HG02678 (cell line): ENCODE measurements around the gene HSPA5.
"Not testable (repeated sequence)": the region's sequence is repeated elsewhere in the genome, so short reads cannot be mapped to it uniquely, and the experiment has no call there.

Experiments used
- ATAC-seq: cut with Tn5 transposase; IDR thresholded peaks from one replicate; pipeline ENCODE4 v1.9.1; 2021; ENCODE audit warnings: mild to moderate bottlenecking, moderate library complexity; ENCODE audit not compliant: unreplicated experiment

Gene HSPA5

GRCh38 chr9:125243792-125244260, 2.7 kb upstream of the HSPA5 start:
- ATAC-seq, result no peak

- ATAC-seq, result no peak
Measured at GRCh38 chr9:125241863-125242739, 958 bp upstream of the HSPA5 start.

GRCh38 chr9:125240649-125240999, 519 bp downstream of the HSPA5 start:
- ATAC-seq, result peak; percentile 2

DNA sequence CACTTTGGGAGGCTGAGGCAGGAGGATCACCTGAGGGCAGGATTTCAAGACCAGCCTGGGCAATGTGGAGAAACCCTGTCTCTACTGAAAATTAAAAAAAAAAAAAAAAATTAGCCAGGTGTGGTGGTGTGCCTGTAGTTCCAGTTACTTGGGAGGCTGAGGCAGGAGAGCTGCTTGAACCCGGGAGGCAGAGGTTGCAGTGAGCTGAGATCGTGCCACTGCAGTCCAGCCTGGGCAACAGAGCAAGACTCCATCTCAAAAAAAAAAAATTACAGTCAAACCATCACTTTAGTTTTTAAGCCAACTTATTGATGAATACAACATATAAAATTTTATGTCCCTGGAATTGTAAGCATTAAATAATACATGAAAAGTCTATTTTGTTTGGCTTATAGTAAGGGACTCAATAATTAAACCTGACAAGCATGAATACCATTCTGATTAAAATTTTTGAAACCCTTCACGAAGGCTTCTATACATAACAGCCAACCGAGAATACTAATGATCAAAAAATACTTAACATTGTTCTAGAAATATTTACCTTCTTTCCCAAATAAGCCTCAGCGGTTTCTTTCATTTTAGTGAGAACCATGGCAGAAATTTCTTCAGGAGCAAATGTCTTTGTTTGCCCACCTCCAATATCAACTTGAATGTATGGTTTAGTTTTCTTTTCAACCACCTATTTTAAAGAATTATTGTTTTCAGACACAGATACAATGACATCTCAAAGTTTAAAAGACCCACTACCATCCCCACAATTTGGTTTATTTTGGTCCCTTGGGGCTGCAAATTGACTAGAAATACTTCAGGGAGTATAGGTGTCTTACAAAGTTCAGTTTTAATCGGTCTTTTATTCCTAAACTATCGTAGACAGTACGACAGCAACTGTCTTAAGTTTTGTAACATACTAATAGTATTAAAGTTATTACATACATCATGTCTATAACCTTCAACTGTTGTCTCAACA, 1.2 kb downstream of the HSPA5 start:
- ATAC-seq, result no peak

GRCh38 chr9:125238915-125239446, 2.2 kb downstream of the HSPA5 start:
- no peak for ATAC-seq

DNA sequence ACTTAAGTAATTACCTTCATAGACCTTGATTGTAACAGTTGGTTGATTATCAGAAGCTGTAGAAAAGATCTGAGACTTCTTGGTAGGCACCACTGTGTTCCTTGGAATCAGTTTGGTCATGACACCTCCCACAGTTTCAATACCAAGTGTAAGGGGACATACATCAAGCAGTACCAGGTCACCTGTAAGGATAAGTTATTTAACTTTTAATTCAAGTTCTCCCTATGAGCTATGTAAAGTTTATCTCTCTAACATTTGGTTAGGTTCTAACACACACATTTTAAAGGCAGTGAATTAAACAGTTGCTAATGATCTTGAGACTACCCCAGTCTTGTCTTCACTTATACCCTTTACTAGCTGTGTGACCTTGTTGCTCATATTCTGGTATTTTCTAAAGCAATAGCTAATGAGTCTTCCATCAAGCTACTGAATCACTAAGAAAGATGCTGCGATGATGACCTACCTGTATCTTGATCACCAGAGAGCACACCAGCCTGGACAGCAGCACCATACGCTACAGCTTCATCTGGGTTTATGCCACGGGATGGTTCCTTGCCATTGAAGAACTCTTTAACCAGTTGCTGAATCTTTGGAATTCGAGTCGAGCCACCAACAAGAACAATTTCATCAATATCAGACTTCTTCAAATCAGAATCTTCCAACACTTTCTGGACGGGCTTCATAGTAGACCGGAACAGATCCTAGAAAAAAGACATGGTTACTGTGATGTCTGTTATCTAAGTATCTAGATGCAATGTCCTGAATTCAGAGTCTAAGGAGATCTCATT, 2.8 kb downstream of the HSPA5 start:
- ATAC-seq, result no peak

DNA sequence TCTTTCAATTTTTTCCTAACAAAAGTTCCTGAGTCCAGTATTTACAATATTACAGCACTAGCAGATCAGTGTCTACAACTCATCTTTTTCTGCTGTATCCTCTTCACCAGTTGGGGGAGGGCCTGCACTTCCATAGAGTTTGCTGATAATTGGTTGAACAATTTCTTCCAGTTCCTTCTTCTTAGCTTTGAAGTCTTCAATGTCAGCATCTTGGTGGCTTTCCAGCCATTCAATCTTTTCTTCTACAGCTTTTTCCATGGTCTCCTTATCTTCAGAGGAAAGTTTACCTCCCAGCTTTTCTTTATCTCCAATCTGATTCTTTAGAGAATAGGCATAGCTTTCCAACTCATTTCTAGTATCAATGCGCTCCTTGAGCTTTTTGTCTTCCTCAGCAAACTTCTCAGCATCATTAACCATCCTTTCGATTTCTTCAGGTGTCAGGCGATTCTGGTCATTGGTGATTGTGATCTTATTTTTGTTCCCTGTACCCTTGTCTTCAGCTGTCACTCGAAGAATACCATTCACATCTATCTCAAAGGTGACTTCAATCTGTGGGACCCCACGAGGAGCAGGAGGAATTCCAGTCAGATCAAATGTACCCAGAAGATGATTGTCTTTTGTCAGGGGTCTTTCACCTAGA, 4.5 kb downstream of the HSPA5 start:
- not testable (repeated sequence) for ATAC-seq

GRCh38 chr9:125235804-125236519, 5.2 kb downstream of the HSPA5 start:
- no peak for ATAC-seq

DNA sequence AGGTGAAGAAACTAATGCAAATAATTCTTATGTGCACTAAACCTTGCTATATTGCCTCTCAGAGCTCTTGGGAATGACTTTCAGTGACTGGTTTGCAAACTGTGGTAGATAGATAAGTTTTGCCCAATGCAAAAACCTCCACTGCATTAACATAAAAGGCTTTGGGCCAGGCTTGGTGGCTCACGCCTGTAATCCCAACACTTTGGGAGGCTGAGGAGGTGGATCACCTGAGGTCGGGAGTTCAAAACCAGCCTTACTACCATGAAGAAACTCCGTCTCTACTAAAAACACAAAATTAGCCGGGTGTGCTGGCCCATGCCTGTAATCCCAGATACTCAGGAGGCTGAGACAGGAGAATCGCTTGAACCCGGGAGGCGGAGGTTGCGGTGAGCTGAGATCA, 7.0 kb downstream of the HSPA5 start:
- ATAC-seq, result not testable (repeated sequence)

GRCh38 chr9:125233678-125234077, 7.5 kb downstream of the HSPA5 start:
- no peak for ATAC-seq

DNA sequence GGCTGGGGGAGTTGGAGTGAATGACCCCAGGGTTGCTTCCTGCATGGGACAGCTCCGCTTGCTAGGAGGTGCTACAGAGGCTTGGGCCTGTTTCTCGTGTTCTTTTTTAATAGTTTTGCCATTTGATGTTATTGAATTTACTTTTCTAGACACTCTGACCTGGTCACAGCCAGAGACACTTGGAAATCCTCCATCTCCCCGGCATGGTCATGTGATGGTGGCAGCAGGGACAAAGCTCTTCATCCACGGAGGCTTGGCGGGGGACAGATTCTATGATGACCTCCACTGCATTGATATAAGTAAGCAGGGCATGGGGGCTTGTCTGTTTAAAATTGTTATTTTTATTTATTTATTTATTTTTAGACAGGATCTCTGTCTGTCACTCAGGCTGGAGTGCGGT, 13.4 kb downstream of the HSPA5 start:
- ATAC-seq, result no peak

- ATAC-seq, result not testable (repeated sequence)
Measured at GRCh38 chr9:125224858-125225257, 16.3 kb downstream of the HSPA5 start.

DNA sequence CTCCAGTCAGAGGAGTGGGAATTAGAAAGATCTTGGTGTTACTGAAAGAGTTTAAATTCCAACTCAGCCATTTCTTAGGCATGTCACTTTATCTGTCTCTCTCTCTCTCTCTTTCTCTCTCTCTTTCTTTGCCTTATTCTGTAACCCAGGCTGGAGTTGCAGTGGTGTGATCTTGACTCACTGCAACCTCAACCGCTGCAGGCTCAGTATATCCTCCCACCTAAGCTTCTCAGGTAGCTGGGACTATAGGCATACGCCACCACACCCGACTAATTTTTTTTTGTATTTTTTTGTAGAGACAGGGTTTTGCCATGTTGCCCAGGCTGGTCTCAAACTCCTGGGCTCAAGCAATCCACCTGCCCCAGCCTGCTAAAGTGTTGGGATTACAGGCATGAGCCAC, 22.5 kb downstream of the HSPA5 start:
- no peak for ATAC-seq

DNA sequence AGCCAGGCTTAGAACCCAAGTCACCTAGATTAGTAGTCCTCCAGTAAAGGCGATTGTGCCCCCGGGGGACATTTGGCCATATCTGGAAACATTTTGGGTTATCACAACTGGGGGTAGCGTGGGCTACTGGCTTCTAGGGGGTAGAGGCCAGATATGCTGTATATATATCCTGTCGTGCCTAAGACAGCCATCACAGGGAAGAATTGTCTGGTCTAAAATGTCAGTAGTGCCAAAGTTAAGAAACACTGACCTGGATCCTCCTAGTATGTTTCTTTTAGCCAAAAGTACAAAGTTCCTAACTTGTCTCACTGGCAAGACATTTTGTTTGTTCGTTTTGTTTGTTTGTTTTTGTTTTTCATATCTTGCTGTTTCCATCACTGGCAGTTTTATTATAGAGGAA, 27.0 kb downstream of the HSPA5 start:
- ATAC-seq, result no peak

- no peak for ATAC-seq
Measured at GRCh38 chr9:125204477-125204876, 36.7 kb downstream of the HSPA5 start.

DNA sequence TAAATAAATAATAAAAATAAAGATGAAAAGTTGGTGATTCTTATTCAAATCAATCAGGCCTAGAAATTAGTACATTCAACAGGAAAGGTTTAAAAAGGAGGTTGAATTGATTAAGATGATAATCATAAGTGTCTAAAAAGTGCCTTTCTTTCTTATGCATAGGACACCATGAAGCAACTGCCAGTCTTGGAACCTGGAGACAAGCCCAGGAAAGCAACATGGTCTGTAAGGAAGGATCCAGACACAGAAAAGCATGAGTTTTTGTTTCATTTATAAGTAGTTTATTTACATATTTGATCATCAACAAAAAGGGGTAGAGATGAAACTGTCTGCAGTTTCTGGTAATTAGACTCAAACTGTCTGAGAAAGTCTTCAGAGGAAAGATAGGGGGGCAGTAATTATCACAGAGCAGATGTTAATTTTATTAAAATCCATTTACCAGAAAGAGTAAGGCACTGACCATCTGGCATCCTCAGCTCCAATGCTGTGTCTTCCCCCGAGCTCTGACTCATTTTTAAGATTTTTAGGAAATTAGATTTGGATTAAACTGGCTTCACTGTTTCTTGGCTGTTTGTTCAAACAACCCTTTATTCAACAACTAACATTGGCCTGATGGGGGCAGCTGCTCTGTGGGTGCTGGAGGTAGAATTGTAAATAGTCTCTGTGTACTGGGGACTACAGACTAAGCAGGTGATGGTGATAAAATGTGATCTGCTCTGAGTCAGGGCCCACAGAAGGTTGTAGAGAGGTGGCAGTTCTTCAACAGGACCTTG, 38.1 kb downstream of the HSPA5 start:
- ATAC-seq, result no peak

- ATAC-seq, result peak; percentile 98
Measured at GRCh38 chr9:125200216-125201047, 40.7 kb downstream of the HSPA5 start, which contains the start of gene RABEPK. Gene RABEPK, plus strand, starts transcription at chr9:125200542. Its CDS starts 2,472 bp downstream, at chr9:125203014.

GRCh38 chr9:125195591-125195990, 45.6 kb downstream of the HSPA5 start:
- ATAC-seq, result not testable (repeated sequence)
